NCI-H226 (cell line): Measurements from ENCODE around the gene PCK2.

Source experiments
- DNase-seq: peaks from one replicate; pipeline ENCODE4 v3.0.0-alpha.2; 2015

Gene PCK2

GRCh38 chr14:24121210-24121609 lies 27.1 kb downstream of the PCK2 start:
- DNase-seq: no peak

GRCh38 chr14:24122416-24122815 lies 28.3 kb downstream of the PCK2 start:
- no peak for DNase-seq

- DNase-seq: no peak
Observed at GRCh38 chr14:24122898-24123297, 28.8 kb downstream of the PCK2 start.

GRCh38 chr14:24123424-24124417 lies 29.6 kb downstream of the PCK2 start:
- DNase-seq: no peak

- no peak for DNase-seq
Observed at GRCh38 chr14:24126939-24127338, 32.8 kb downstream of the PCK2 start.

GRCh38 chr14:24127673-24128072 lies 33.6 kb downstream of the PCK2 start:
- DNase-seq: no peak

GRCh38 chr14:24129410-24129998 lies 35.4 kb downstream of the PCK2 start:
- DNase-seq: no peak

- DNase-seq: no peak
Observed at GRCh38 chr14:24130380-24130716, 36.2 kb downstream of the PCK2 start, which contains the start of gene FITM1. FITM1 (plus strand) TSS chr14:24130659; CDS start chr14:24131564, 905 bp downstream.

- no peak for DNase-seq
Observed at GRCh38 chr14:24130717-24131548, 36.8 kb downstream of the PCK2 start.

- DNase-seq: no peak
Observed at GRCh38 chr14:24131549-24131966, 37.4 kb downstream of the PCK2 start.

GRCh38 chr14:24132061-24132685 lies 38.1 kb downstream of the PCK2 start:
- DNase-seq: no peak

GRCh38 chr14:24132976-24133375 lies 38.9 kb downstream of the PCK2 start:
- DNase-seq: no peak

GRCh38 chr14:24133735-24134134 lies 39.6 kb downstream of the PCK2 start:
- DNase-seq: no peak

- DNase-seq: no peak
Observed at GRCh38 chr14:24135584-24135833, 41.4 kb downstream of the PCK2 start.

GRCh38 chr14:24135834-24136683 lies 41.9 kb downstream of the PCK2 start, which contains the start of gene PSME1:
PSME1 (plus strand) TSS chr14:24136194; CDS start chr14:24136263, 69 bp downstream.
- peak; percentile 72 for DNase-seq

- DNase-seq: no peak
Observed at GRCh38 chr14:24136684-24137528, 42.8 kb downstream of the PCK2 start.

- no peak for DNase-seq
Observed at GRCh38 chr14:24137529-24138395, 43.7 kb downstream of the PCK2 start.

- no peak for DNase-seq
Observed at GRCh38 chr14:24138396-24139271, 44.5 kb downstream of the PCK2 start.
